NK-92 (cell line): ENCODE data around the gene MXD1.

Experiments
- DNase-seq: peaks from one replicate; lab custom pipeline; 2025; ENCODE audit not compliant: unreplicated experiment; lab: John Stamatoyannopoulos, UW

MXD1 gene

DNA sequence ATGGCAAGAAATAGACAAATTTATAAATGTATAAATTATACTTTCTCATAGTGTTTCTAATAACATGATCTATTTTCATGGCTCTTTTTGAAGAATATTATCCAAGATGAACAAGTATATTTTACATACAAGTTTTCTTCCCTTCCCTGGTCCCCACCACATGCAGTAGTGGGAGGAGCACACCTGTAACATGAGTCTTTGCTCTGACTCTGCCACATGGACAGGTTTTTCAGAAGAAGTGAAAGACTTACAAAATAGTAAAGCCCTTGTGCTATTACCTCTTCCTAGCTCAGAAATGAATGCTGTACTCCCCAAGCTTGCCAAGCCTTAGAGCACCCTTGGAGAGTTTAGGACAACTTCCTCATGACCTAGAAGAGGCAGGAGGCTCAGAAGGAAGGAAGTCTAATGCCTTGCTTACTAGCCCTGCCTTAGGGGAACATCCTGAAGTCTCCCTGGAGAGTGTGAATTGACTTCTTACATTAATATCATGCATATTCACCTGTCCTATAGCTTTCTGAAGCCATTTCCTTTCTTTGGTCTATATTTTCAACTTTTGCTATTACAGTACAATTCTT, 18.4 kb downstream of the MXD1 start:
- DNase-seq = no peak

- no peak for DNase-seq
These were observed 19.1 kb downstream of the MXD1 start for GRCh38 chr2:69933839-69934613.

DNA sequence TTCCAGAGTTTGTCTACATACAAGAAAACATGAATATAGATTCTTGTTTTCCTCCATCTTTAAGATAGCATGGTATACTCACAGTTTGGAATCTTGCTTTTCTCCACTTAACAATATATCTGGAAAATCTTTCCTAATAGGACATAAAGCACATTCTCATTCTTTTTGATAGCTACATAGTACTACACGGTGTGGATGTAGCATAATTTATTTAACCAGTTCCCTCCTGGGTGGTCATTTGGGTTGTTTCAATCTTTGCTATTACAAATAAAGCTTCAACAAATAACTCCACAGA, 19.7 kb downstream of the MXD1 start:
- DNase-seq = no peak

DNA sequence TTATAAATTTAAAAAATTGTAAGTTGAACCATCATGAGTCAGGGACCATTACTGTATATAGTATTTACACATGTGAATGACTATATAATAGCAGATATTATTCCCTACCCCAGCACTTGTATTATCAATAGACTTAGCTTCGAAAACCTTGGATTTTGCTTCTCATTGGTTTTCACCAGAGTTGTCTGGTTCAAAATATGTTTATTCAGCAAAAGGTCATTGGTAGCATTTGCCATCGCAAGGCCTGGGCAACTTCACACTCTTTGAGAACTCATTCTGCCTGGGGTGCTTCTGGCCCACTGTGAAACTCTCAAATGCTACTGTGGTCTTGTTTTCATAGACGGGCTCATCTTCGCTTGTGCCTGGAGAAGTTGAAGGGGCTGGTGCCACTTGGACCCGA, 20.1 kb downstream of the MXD1 start:
- DNase-seq = no peak

DNA sequence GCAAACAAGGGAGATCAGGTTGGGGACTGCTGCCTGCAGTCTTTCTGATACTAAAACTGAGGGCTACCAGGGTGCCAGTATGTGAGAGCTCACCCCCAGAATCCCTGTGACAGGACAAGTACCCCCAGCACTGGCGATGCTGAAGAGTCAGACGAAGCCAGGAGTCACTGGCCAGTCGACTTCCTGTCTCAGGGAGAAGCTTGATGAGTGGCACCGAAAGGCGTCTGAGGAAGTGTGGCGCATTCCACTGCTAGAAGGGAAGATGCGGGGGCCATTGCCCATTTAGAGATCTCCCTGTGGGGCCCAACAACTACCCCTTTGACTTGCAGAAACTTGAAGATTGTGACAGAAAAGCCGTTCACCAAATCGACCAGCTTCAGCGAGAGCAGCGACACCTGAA, 22.0 kb downstream of the MXD1 start:
- no peak for DNase-seq

GRCh38 chr2:69937968-69938367, 23.1 kb downstream of the MXD1 start:
- DNase-seq = no peak

DNA sequence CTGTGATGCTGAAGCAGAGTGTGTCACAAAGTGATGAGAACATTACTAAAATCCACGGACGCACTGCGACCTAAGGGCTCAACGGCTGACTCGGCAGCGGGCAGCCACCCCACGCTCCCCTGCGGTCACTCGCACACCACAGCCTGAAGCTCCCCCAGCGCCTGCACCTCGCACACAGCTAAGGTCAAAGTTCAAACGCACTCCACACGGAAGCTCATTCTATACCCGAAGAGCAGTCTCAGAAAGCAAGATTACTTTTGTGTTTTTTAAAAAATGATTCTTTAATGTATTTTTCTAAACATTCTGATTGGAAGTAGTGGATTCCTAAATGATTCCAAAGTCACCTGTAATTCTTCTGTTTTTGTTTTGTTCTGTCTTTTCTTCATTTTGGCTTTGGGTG, 24.8 kb downstream of the MXD1 start:
- DNase-seq = no peak

GRCh38 chr2:69940691-69941090, 25.8 kb downstream of the MXD1 start:
- no peak for DNase-seq

DNA sequence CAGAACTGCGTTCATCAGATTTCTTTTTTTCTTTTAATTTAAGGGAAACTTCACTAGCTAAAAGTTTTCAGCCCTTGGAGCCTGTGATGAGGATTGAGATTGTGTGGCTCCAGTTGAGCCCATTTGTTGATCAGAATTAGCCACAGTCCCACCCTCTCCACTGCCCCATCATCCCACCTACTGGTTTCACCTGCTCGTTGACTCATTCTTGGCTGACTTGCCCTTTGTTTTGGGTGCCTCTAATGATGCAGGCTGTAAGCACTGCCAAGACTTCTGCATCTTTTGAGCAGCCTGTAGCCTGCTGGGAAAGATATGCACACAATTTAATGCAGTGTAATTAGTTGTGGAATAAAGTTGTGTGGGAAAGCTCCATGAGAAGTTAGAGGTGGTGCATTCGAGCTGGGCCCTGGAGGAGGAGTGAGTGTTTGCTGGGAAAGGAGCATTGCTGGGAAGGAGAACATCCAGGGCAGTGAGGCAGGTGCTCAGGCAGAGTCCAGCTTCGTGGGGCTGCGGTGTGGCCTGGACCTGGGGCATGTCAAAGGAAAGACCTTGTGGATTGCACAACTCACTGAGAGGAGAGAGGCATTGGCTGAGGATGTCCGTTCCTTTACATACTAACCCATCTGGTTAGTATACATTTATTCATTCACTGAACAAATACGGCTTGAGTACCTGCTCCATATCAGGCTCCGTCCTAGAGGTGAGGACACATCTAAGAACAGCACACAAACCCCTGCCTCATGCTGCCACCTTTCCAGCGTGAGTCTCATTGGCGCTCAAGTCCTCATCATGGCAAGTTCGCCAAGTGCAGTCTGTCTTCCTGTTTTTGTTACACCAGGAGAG, 28.3 kb downstream of the MXD1 start:
- DNase-seq = no peak

DNA sequence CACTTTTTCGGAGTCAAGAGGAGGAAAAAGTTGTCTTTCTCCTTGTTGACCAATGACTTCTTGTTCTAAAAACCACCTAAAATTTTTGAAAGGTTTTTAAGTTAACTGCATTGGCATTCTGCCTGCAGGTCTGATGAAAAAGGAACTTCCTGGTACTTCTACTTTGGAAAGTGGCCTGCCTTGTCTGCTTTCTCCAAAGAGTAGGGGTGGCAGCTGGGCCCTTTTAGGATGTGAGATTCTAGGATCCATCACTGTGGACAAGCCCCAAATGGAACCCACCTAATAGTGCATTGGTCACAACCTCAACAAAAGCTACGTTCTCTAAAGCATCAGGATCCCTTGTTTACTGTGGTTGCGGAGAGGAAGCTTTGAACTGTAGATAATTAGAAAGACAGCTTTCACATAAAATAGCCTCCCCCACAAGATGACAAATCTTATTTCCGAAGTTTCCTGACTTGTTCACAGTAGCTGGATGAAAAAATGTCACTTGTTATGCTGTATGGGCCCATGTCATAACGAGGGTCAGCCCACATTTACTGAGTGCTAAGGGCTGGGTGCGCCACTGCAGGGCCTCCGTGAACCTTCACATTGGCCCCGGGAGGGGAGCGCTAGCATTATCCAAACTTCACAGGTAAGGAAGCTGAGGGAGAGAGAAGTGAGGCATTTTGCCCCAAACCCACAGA, 29.1 kb downstream of the MXD1 start:
- DNase-seq = no peak

DNA sequence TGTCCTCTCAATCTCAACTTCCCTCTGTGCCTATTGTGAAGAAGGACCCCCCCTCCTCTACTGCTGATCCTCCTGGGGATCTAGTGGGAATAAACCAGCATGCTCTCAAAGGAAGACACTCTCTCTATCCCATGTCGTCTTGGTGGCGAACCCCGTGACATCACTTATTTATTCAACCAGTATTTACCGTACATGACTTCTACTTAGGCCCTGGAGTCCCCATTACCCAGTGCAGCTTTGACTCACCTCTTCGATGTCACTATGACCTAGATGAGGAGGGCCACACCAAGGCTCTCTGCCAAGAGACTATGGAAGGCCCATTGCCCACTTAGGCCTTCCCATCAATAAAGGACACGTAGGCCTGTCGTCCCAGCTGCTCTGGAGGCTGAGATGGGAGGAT, 29.8 kb downstream of the MXD1 start:
- no peak for DNase-seq

- no peak for DNase-seq
These were observed 30.5 kb downstream of the MXD1 start for GRCh38 chr2:69945441-69945840.

DNA sequence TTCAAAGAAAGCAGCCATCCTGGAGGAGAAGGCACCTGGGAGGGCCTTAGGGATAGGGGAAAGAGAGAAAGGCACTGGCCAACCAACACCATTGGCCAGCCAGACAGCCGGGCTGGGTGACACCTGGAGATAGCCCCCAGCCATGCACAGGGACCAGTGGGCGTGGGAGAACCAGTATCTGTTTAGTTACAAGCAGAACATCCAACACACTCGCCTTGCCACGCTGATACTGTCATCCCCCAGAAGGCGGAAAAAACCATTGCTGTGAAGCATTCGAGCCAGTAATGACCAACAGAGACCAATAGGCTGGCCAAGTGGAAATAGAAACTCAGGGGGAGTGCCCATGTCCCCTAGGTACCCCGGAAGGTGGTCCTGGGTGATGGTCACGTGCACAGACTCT, 31.0 kb downstream of the MXD1 start:
- DNase-seq = no peak

- no peak for DNase-seq
These were observed 31.7 kb downstream of the MXD1 start for GRCh38 chr2:69946351-69947324.

DNA sequence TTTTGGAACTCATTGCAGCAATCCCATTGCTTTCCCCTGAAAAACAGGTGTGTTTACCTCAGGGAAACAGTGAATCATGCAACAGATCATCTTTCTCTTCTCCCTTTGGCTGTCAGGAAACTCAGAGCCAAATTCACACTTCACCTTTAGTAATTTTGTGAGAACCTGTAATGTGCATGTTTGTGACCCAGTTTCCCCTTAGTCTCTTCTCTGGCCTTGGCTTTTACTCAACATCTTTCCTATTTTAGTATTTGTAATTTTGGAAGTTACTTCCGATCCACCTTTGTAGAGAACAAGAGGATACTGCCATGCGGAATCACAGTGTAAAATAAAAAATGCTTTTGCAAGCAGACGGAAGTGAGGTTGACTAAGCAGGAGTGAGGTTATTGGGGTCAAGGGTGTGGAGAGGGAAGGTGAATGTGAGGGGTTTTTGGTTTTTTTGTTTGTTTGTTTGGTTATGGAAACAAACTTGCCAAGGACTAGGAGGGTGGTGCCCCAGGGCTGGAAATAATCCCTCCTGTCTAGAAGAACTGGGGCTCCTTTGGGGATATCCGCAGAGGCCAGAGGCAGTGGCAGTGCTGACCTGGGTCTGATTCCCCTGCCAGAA, 32.5 kb downstream of the MXD1 start:
- no peak for DNase-seq

GRCh38 chr2:69948032-69948962, 33.4 kb downstream of the MXD1 start:
- no peak for DNase-seq

DNA sequence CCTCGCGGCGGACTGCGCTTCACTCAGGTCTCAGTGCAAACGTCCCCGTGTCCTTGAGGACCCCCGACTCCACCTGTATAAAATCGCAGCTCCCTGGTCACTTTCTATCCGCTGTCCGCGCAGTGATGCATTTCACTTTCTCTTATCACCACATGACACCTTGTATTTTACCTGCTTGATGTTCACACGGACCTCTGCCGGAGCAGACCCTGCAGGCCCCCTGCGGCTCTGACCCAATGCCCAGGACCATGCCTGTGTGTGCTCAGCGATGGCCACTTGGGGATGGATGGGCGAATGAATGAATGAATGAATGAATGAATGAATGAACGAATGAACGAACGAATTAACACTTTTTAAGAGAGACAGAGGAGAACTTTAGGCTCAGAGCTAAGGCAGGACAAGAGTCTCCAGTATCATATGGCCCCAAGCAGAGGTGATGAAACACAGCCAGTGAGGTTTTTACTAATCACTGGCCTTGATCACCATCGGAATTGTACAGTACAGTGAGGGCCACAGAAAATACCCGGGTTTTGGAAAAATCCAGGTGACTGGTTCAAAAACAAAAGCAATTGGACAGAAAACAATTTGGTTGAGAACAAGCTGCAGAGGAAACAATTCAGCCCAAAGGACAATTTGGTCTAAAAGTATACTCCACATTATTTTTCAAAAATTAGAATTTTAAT, 34.2 kb downstream of the MXD1 start:
- DNase-seq = no peak

GRCh38 chr2:69950241-69950640, 35.3 kb downstream of the MXD1 start:
- DNase-seq = no peak
